Fibroblast of lung (primary cell): Measurements from ENCODE around the gene UVRAG. TPM values are rescaled to one million over a fixed set of nuclear protein-coding genes. Genes with fewer than 3 reads are reported as not detected.
A peak's percentile ranks its signal among the peaks of the same experiment; 100 is the strongest.

Experiments used
- DNase-seq, 2 donors: peaks; one replicate each; pipeline versions ENCODE4 v3.0.0 to v3.0.0-alpha.2; 2010; ENCODE audit warnings: low read depth in 2 of 2
- H2AFZ ChIP-seq: 2 replicates; pipeline ENCODE4 v1.5.1; 2012; ENCODE audit warnings: low read length, control low read depth, inconsistent platforms
- H3K27ac ChIP-seq: 2 replicates; pipeline ENCODE4 v1.5.1; 2011; ENCODE audit warnings: low read length, control low read depth; ENCODE audit not compliant: insufficient read depth
- H3K27me3 ChIP-seq: 2 replicates; pipeline ENCODE4 v1.5.1; 2011; ENCODE audit warnings: mild to moderate bottlenecking, low read length; ENCODE audit not compliant: control insufficient read depth, insufficient read depth
- H3K36me3 ChIP-seq: 2 replicates; pipeline ENCODE4 v1.5.1; 2011; ENCODE audit warnings: low read length; ENCODE audit not compliant: control insufficient read depth, insufficient read depth
- H3K4me1 ChIP-seq: 2 replicates; pipeline ENCODE4 v1.5.1; 2011; ENCODE audit warnings: low read length; ENCODE audit not compliant: control insufficient read depth, insufficient read depth; ENCODE audit errors: extremely low read depth
- H3K4me2 ChIP-seq: 2 replicates; pipeline ENCODE4 v1.5.1; 2011; ENCODE audit warnings: low read length, control low read depth; ENCODE audit not compliant: insufficient read depth; ENCODE audit errors: extremely low read depth
- H3K4me3 ChIP-seq, 4 experiments: fragments of 200-600 bp in 1 of 4; sonication (generic) in 1 of 4; replicated peaks in 1 of 4; 2 replicates each; pipeline ENCODE4 v1.5.1; 2011 to 2016; ENCODE audit warnings: low read length in 4 of 4, low read depth in 3 of 4, mild to moderate bottlenecking in 3 of 4, control low read depth in 2 of 4, inconsistent platforms in 1 of 4, mixed read lengths in 1 of 4; ENCODE audit not compliant: insufficient read depth in 1 of 4; ENCODE audit errors: control extremely low read depth in 1 of 4
- H3K79me2 ChIP-seq: 2 replicates; pipeline ENCODE4 v1.5.1; 2012; ENCODE audit warnings: mild to moderate bottlenecking, low read length, inconsistent platforms; ENCODE audit not compliant: control insufficient read depth, insufficient read depth
- H3K9ac ChIP-seq: 2 replicates; pipeline ENCODE4 v1.5.1; 2011; ENCODE audit warnings: mild to moderate bottlenecking, low read length, control low read depth; ENCODE audit not compliant: insufficient read depth
- H3K9me3 ChIP-seq: 2 replicates; pipeline ENCODE4 v1.5.1; 2012; ENCODE audit warnings: low read depth, low read length; ENCODE audit not compliant: control insufficient read depth, insufficient read depth
- H4K20me1 ChIP-seq: 2 replicates; pipeline ENCODE4 v1.5.1; 2011; ENCODE audit warnings: low read length; ENCODE audit not compliant: control insufficient read depth, insufficient read depth; ENCODE audit errors: extremely low read depth
- CTCF ChIP-seq, 2 donors: IDR thresholded peaks in 1 of 2; conservative IDR thresholded peaks in 1 of 2; 1 replicate in 1 of 2; 2 replicates in 1 of 2; pipeline ENCODE4 v1.5.1; 2011 to 2012; ENCODE audit warnings: low read length in 2 of 2, control low read depth in 1 of 2, inconsistent platforms in 1 of 2, low read depth in 1 of 2, mild to moderate bottlenecking in 1 of 2
- EZH2 ChIP-seq: IDR thresholded peaks from 2 replicates; pipeline ENCODE4 v1.5.1; 2012; ENCODE audit warnings: low read length, control low read depth, mild to moderate bottlenecking; ENCODE audit errors: missing control alignments
- polyA plus RNA-seq, 2 donors: library from polyadenylated mRNA; depleted of rRNA in 1 of 2; stranded (reverse) in 1 of 2; unstranded in 1 of 2; fragments of >200 nt; gene quantifications; 2 replicates each; pipeline ENCODE4 v1.2.1, GENCODE V29; 2011 to 2012; ENCODE audit warnings: missing spikeins in 1 of 2
- total RNA-seq: library from RNA; depleted of rRNA; stranded (reverse); fragments of >200 nt; gene quantifications from 2 replicates; pipeline ENCODE4 v1.2.1, GENCODE V29; 2014

UVRAG gene
- total and polyA plus RNA-seq, 2 donors (not counting 1 experiment from before 2014, with no cell fraction given) = 15.8 to 22.1 TPM

GRCh38 chr11:76033699-76034098, 218.7 kb downstream of the UVRAG start:
- H3K4me3 ChIP-seq = no peak overlapping the region
- H3K4me2 ChIP-seq = no peak overlapping the region
- no peak overlapping the region for H2AFZ ChIP-seq
- H3K9me3 ChIP-seq = no peaks in the 10 kb centered on the region
- H3K36me3 ChIP-seq = no peaks in the 10 kb centered on the region
- no peaks in the 10 kb centered on the region for H4K20me1 ChIP-seq
- no peak for DNase-seq
- no peaks in the 10 kb centered on the region for H3K4me1 ChIP-seq
- H3K27me3 ChIP-seq = no peaks in the 10 kb centered on the region
- no peak overlapping the region for H3K9ac ChIP-seq
- no peak overlapping the region for H3K27ac ChIP-seq
- no peak for TF ChIP-seq EZH2
- no peak for TF ChIP-seq CTCF (conservative IDR thresholded peaks at IDR 0.05 in 1 of 2, IDR thresholded peaks at IDR 0.05 in 1 of 2; ENCODE audit: low read depth in 1 of 2, low read length in 2 of 2)
- H3K79me2 ChIP-seq = no peaks in the 10 kb centered on the region

GRCh38 chr11:76035020-76035419, 220.0 kb downstream of the UVRAG start:
- no peak overlapping the region for H2AFZ ChIP-seq
- H3K36me3 ChIP-seq = no peaks in the 10 kb centered on the region
- TF ChIP-seq EZH2 (no peak), CTCF (conservative IDR thresholded peaks at IDR 0.05 in 1 of 2, IDR thresholded peaks at IDR 0.05 in 1 of 2; ENCODE audit: low read depth in 1 of 2, low read length in 2 of 2) (no peak)
- H3K79me2 ChIP-seq = no peaks in the 10 kb centered on the region
- no peak overlapping the region for H3K4me3 ChIP-seq
- no peaks in the 10 kb centered on the region for H4K20me1 ChIP-seq
- no peaks in the 10 kb centered on the region for H3K9me3 ChIP-seq
- no peaks in the 10 kb centered on the region for H3K27me3 ChIP-seq
- H3K27ac ChIP-seq = no peak overlapping the region
- H3K4me1 ChIP-seq = no peaks in the 10 kb centered on the region
- H3K9ac ChIP-seq = no peak overlapping the region
- H3K4me2 ChIP-seq = no peak overlapping the region
- peak in 1 of 2 donors; percentile 6 for DNase-seq

GRCh38 chr11:76038608-76039007, 223.6 kb downstream of the UVRAG start:
- Histone ChIP-seq H3K79me2 (no peaks in the 10 kb centered on the region), H3K9ac (no peak overlapping the region), H3K27ac (no peak overlapping the region), H3K9me3 (no peaks in the 10 kb centered on the region), H3K4me1 (no peaks in the 10 kb centered on the region), H3K27me3 (no peaks in the 10 kb centered on the region), H2AFZ (no peak overlapping the region), H4K20me1 (no peaks in the 10 kb centered on the region), H3K4me2 (no peak overlapping the region), H3K36me3 (no peaks in the 10 kb centered on the region), H3K4me3 (no peak overlapping the region)
- no peak for DNase-seq
- TF ChIP-seq EZH2 (no peak), CTCF (conservative IDR thresholded peaks at IDR 0.05 in 1 of 2, IDR thresholded peaks at IDR 0.05 in 1 of 2; ENCODE audit: low read depth in 1 of 2, low read length in 2 of 2) (no peak)
